ENCODE results near the gene TRAF3.

The TRAF3 gene

GRCh38 chr14:102908766-102909455, 131.7 kb downstream of the TRAF3 start:
- no peak for DNase-seq (ENCODE audit: low read depth)

- DNase-seq (ENCODE audit: low read depth) = no peak
Measured at GRCh38 chr14:102909462-102909861, 132.2 kb downstream of the TRAF3 start.

- DNase-seq (ENCODE audit: low read depth) = no peak
Measured at GRCh38 chr14:102909911-102910310, 132.7 kb downstream of the TRAF3 start.

- no peak for DNase-seq (ENCODE audit: low read depth)
Measured at GRCh38 chr14:102910442-102910841, 133.2 kb downstream of the TRAF3 start.

GRCh38 chr14:102911541-102911951, 134.3 kb downstream of the TRAF3 start:
- DNase-seq (ENCODE audit: low read depth) = no peak

GRCh38 chr14:102911991-102912761, 134.9 kb downstream of the TRAF3 start:
- DNase-seq (ENCODE audit: low read depth) = no peak

- DNase-seq (ENCODE audit: low read depth) = no peak
Measured at GRCh38 chr14:102913341-102914211, 136.3 kb downstream of the TRAF3 start.

- DNase-seq (ENCODE audit: low read depth) = no peak
Measured at GRCh38 chr14:102914474-102915291, 137.4 kb downstream of the TRAF3 start.

GRCh38 chr14:102915292-102916110, 138.3 kb downstream of the TRAF3 start:
- DNase-seq (ENCODE audit: low read depth) = no peak

- no peak for DNase-seq (ENCODE audit: low read depth)
Measured at GRCh38 chr14:102916347-102917055, 139.3 kb downstream of the TRAF3 start.

- no peak for DNase-seq (ENCODE audit: low read depth)
Measured at GRCh38 chr14:102917056-102917385, 139.8 kb downstream of the TRAF3 start.

- no peak for DNase-seq (ENCODE audit: low read depth)
Measured at GRCh38 chr14:102917469-102918211, 140.4 kb downstream of the TRAF3 start.

GRCh38 chr14:102918438-102918837, 141.2 kb downstream of the TRAF3 start:
- DNase-seq (ENCODE audit: low read depth) = no peak

- no peak for DNase-seq (ENCODE audit: low read depth)
Measured at GRCh38 chr14:102920273-102920997, 143.2 kb downstream of the TRAF3 start.

- no peak for DNase-seq (ENCODE audit: low read depth)
Measured at GRCh38 chr14:102920998-102921304, 143.7 kb downstream of the TRAF3 start.

- no peak for DNase-seq (ENCODE audit: low read depth)
Measured at GRCh38 chr14:102922490-102923200, 145.4 kb downstream of the TRAF3 start, which contains the start of gene AMN. Gene AMN (plus strand): TSS chr14:102922663. CDS start chr14:102922689, 26 bp downstream.

- no peak for DNase-seq (ENCODE audit: low read depth)
Measured at GRCh38 chr14:102923201-102923924, 146.1 kb downstream of the TRAF3 start.

Measured in stimulated activated CD8-positive, alpha-beta memory T cell treated with anti-CD3 and anti-CD28 coated beads, Interleukin-15, amount 100 ng/mL, for 24 hours (primary cell).